Myocyte (in vitro differentiated cells): ENCODE results near the gene OR4C15. TPM values are rescaled to one million over a fixed set of nuclear protein-coding genes. Genes with fewer than 3 reads are reported as not detected.

ENCODE experiments used
- DNase-seq: peaks from one replicate; pipeline ENCODE4 v3.0.0-alpha.2; 2012; ENCODE audit warnings: low read depth
- polyA plus RNA-seq: library from polyadenylated mRNA; unstranded; fragments of >200 nt; gene quantifications from one replicate; pipeline ENCODE4 v1.2.1, GENCODE V29; 2012; ENCODE audit warnings: missing spikeins
- total RNA-seq: library from RNA; depleted of rRNA; stranded (reverse); fragments of >200 nt; gene quantifications from 2 replicates; pipeline ENCODE4 v1.2.3, GENCODE V29; 2014

OR4C15 gene
- not detected in 2 replicates for total RNA-seq
- polyA plus RNA-seq = not detected

- no peak for DNase-seq
Measured at GRCh38 chr11:55554169-55554568, at the start of gene OR4C15. Gene OR4C15 (plus strand): TSS chr11:55554469. CDS start chr11:55554469, 0 bp downstream.

DNA sequence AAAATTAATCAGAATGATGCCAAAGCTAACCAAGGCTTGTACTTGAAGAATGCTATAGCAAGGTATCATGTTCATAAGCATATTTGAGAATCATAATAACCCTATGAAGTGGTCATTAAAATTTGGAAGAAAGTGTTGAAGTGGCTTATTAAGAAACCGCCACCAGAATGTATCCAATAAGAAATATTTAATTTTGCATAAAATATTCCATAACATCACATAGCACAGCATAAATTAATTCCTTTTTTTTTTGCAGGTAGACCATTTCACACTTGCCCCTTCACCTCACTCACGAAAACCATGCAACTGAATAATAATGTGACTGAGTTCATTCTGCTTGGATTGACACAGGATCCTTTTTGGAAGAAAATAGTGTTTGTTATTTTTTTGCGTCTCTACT is 17.6 kb downstream of the OR4C15 start, which contains the start of gene OR4C16:
Gene OR4C16, plus strand, starts transcription at position 301 of the 400 bp plus-strand sequence. Its CDS starts 0 bp downstream, at position 301.
- DNase-seq = no peak

DNA sequence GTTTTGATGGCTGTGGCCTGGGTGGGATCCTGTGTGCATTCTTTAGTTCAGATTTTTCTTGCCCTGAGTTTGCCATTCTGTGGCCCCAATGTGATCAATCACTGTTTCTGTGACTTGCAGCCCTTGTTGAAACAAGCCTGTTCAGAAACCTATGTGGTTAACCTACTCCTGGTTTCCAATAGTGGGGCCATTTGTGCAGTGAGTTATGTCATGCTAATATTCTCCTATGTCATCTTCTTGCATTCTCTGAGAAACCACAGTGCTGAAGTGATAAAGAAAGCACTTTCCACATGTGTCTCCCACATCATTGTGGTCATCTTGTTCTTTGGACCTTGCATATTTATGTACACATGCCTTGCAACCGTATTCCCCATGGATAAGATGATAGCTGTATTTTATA is 18.3 kb downstream of the OR4C15 start:
- DNase-seq = no peak

Other genes with a start within 250 kb of the OR4C15 start
- not detected in 2 replicates for gene OR4A16, start 211.3 kb upstream of the OR4C15 start, total RNA-seq
- not detected in 2 replicates for gene OR4A15, start 186.5 kb upstream of the OR4C15 start, total RNA-seq
- gene OR4C16, start 17.7 kb downstream of the OR4C15 start, total RNA-seq = not detected in 2 replicates
- gene OR4C11, start 53.2 kb downstream of the OR4C15 start, total RNA-seq = not detected in 2 replicates
- not detected in 2 replicates for gene OR4P4, start 80.6 kb downstream of the OR4C15 start, total RNA-seq
- gene OR4S2, start 93.9 kb downstream of the OR4C15 start, total RNA-seq = not detected in 2 replicates
- gene OR4C6, start 107.7 kb downstream of the OR4C15 start, total RNA-seq = not detected in 2 replicates
- gene OR5D13, start 219.0 kb downstream of the OR4C15 start, total RNA-seq = not detected in 2 replicates
- gene OR5D14, start 241.1 kb downstream of the OR4C15 start, total RNA-seq = not detected in 2 replicates